GM12872 (cell line): ENCODE results near the gene NINJ2.

Source experiments
- TF ChIP-seq, protein P1 (sequence below): IDR thresholded peaks from 3 replicates; pipeline ENCODE4 v1.5.1; 2011; ENCODE audit warnings: low read depth, mild to moderate bottlenecking, low read length, moderate library complexity; ENCODE audit not compliant: insufficient read depth

Gene NINJ2

DNA sequence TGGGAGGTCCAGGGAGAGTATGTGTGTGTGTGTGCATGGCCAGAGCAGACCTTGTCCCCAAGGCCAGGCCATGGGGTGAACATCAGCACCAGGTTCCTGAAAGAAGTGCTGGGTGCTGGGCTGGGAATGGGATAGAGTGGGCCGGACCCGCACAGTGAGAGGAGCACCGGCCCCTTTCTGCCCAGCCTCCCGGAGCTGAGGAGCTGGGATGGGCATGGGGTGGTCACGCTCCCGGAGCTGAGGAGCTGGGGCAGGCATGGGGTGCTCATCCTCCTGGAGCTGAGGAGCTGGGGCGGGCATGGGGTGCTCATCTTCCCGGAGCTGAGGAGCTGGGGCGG is 120.2 kb downstream of the NINJ2 start:
- TF ChIP-seq, protein P1, sequence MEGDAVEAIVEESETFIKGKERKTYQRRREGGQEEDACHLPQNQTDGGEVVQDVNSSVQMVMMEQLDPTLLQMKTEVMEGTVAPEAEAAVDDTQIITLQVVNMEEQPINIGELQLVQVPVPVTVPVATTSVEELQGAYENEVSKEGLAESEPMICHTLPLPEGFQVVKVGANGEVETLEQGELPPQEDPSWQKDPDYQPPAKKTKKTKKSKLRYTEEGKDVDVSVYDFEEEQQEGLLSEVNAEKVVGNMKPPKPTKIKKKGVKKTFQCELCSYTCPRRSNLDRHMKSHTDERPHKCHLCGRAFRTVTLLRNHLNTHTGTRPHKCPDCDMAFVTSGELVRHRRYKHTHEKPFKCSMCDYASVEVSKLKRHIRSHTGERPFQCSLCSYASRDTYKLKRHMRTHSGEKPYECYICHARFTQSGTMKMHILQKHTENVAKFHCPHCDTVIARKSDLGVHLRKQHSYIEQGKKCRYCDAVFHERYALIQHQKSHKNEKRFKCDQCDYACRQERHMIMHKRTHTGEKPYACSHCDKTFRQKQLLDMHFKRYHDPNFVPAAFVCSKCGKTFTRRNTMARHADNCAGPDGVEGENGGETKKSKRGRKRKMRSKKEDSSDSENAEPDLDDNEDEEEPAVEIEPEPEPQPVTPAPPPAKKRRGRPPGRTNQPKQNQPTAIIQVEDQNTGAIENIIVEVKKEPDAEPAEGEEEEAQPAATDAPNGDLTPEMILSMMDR: no peak

DNA sequence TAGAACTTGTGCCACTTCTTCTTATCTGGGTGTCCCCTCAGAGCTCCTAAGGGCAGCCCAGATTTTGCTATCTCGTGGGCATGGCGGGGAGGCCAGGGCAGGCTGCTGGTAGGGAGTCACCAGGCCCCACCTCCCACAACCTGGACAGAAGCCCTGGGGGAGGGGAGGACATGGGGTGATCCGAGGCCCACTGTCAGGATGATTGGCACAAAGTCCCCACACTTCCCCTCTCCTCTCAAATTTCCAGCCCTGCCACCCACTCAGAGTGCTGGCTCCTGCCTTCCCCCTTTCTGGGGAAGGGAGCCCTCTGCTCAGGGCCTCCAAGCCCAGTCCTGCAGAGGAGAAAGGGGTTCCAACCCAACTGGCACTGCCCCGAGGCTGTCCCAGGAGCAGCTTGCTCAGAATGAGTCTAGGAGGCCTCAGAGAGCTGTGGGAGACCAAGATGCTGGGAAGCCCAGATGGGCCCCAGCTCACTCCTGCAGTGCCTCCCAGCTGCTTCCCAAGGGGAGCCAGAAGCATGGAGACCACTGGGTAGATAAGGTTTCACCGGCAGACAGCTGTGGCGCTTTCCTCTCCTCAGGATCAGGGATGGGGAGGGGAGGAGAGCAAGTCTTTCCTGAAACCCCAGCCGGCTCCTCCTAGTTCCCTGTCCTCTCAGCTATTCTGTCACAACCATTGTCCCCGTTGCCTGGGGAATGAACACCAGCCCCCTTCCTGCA is 120.7 kb downstream of the NINJ2 start:
- TF ChIP-seq, protein P1: no peak

DNA sequence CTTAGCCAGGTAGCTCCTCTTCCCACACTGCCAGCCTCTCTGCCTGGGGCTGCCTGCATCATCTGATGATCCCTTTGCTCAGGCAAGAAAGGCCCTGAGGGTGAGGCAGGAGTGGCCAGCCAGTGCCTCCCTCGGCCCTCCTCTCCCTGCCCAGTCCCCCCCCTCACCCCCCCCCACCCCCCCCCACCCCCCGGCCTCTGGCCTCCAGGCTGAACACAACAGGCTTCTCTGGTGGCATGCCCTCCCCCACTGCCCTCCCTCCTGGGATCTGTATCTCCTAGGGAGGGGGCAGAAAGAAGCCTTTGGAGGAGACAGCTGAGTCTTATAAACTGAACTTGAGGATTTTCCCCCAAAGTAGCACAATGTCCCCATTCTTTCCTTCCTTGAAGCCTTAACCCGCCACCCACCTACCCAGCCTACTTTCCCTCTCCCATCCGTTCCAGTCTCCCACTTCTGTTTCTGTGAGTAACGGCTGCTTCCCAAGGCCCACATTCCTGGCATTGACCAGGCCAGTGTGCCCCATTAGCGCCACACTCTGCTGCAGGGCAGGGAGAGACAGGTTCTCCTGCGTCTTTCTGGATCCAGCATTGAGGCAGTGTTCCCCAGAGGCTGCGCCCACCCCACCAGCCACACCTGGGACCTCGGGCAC is 121.4 kb downstream of the NINJ2 start:
- TF ChIP-seq, protein P1: no peak

DNA sequence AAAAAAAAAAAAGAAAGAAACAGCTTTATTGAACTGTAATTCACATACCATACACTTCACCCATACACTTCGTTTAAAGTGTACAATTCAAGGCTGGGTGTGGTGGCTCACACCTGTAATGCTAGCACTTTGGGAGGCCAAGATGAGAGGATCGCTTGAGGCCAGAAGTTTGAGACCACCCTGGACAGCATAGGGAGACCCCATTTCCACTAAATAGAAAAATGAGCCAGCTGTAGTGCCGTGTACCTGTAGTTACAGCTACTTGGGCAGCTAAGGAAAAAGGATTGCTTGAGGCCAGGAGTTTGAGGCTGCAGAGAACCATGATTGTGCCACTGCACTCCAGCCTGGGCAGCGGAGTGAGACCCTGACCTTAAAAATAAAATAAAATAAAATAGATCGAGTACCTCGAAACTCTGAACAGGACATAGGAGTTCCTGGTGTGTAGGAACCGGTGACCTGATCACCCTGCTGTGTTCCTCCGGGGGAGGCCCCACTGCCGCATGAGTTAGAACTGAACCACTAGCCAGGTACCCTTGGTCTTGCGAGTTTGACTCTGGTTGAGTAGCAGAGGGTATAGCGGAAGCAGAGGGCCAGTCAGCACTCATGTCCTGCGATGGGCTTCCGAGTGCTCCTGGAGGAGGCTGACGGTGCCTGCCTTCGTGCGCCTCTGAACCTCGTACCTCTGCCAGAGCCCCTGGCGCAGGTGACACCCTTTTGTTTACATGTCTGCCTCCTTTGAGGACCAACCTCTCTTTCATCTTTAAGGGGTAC is 123.5 kb downstream of the NINJ2 start:
- TF ChIP-seq, protein P1: no peak

- TF ChIP-seq, protein P1: no peak
Observed at GRCh38 chr12:538731-539539, 124.3 kb downstream of the NINJ2 start.

GRCh38 chr12:537772-538171 is 125.5 kb downstream of the NINJ2 start:
- TF ChIP-seq, protein P1: no peak
